GM12864 (cell line): ENCODE data around the gene ZNF714.
"Not testable (repeated sequence)": the region's sequence is repeated elsewhere in the genome, so short reads cannot be mapped to it uniquely, and the experiment has no call there.

Source experiments
- DNase-seq: peaks from one replicate; pipeline ENCODE4 v3.0.0-alpha.2; 2011; ENCODE audit warnings: low read depth
- H3K4me3 ChIP-seq: 2 replicates; pipeline ENCODE4 v1.5.1; 2011; ENCODE audit warnings: mild to moderate bottlenecking, low read depth, low read length, control low read depth
- CTCF ChIP-seq: IDR thresholded peaks from 2 replicates; pipeline ENCODE4 v1.5.1; 2011; ENCODE audit warnings: low read depth, mild to moderate bottlenecking, moderate library complexity, low read length, control low read depth, inconsistent platforms; ENCODE audit errors: missing control alignments

The ZNF714 gene

GRCh38 chr19:21128901-21129698 lies 47.1 kb downstream of the ZNF714 start:
- H3K4me3 ChIP-seq: no peak overlapping the region
- TF ChIP-seq CTCF: no peak
- no peak for DNase-seq

GRCh38 chr19:21130097-21130775 lies 48.2 kb downstream of the ZNF714 start:
- H3K4me3 ChIP-seq: no peak overlapping the region
- TF ChIP-seq CTCF: no peak
- no peak for DNase-seq

- no peak for DNase-seq
- H3K4me3 ChIP-seq: no peak overlapping the region
- TF ChIP-seq CTCF: no peak
Measured at GRCh38 chr19:21133633-21134032, 51.6 kb downstream of the ZNF714 start.

DNA sequence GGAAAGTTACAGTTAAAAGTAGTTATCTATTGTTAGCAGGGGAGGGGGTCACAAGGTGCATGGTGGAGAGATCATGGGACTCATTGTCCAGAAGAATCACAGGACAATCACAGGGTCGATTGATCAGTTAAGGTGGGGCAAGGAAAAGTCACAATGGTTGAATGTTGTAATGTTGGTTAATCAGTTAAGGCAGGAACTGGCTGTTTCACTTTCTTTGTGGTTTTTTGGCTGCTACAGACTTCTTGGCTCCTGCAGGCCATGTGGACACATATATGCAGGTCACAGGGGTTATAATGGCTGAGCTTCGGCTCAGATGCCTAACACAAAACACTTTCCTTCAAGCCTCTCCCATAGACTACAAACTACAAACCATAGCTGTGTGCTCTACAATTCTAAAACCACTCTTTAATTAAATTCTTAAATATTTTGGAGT lies 52.9 kb downstream of the ZNF714 start:
- no peak for TF ChIP-seq CTCF
- H3K4me3 ChIP-seq: no peak overlapping the region
- DNase-seq: no peak

GRCh38 chr19:21135433-21135832 lies 53.4 kb downstream of the ZNF714 start:
- H3K4me3 ChIP-seq: no peak overlapping the region
- TF ChIP-seq CTCF: no peak
- no peak for DNase-seq

GRCh38 chr19:21138130-21138529 lies 56.1 kb downstream of the ZNF714 start:
- H3K4me3 ChIP-seq: no peak overlapping the region
- DNase-seq: no peak
- no peak for TF ChIP-seq CTCF

DNA sequence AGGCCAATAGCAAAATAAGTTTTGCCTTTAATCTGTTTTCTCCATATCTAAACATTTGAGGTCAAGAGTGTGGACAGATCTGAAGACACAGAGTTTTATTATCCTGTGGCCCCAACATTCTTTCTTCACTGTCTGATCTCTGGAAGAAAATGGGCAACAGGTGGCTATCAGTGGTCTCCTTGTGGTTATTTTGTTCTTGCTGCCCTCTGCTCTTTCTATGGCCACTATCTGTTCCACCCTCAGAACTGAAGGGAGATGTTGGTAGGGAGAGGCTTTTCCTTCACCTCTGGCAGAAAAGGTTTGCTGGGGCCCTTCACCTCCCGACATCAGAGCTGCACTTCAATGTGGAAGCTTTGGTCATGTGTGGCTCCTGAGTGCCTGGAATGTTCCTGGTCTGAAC lies 59.0 kb downstream of the ZNF714 start:
- DNase-seq, H3K4me3 ChIP-seq: not testable (repeated sequence)
